ENCODE data around the gene MED1.

Gene MED1

GRCh38 chr17:39361064-39361463, 90.0 kb downstream of the MED1 start:
- no peak for DNase-seq

GRCh38 chr17:39360537-39360936, 90.5 kb downstream of the MED1 start:
- no peak for DNase-seq

- DNase-seq, result no peak
Observed at GRCh38 chr17:39359994-39360393, 91.1 kb downstream of the MED1 start.

GRCh38 chr17:39357986-39358385, 93.1 kb downstream of the MED1 start:
- no peak for DNase-seq

GRCh38 chr17:39357488-39357887, 93.6 kb downstream of the MED1 start:
- DNase-seq, result no peak
